CD4-positive, CD25-positive, alpha-beta regulatory T cell (primary cell): ENCODE results near the gene SLC22A17. TPM values are rescaled to one million over a fixed set of nuclear protein-coding genes. Genes with fewer than 3 reads are reported as not detected.

ENCODE experiments used
- ATAC-seq, 2 donors: fragments of 150-1000 bp; cut with Tn5 transposase; one replicate each; pipeline ENCODE4 v1.10.0; 2021; ENCODE audit warnings: low read depth in 2 of 2, moderate number of reproducible peaks in 2 of 2, moderate library complexity in 1 of 2
- DNase-seq, 3 donors: peaks; one replicate each; pipeline versions ENCODE4 v3.0.0 to v3.0.0-alpha.2; 2012 to 2022; ENCODE audit warnings: mixed read lengths in 1 of 3
- H3K27ac ChIP-seq: one replicate; pipeline ENCODE4 v1.7.0; 2013; ENCODE audit warnings: mild to moderate bottlenecking, low read length; ENCODE audit not compliant: insufficient read depth, poor library complexity, severe bottlenecking
- H3K27me3 ChIP-seq: one replicate; pipeline ENCODE4 v1.7.0; 2013; ENCODE audit warnings: low read length; ENCODE audit not compliant: control insufficient read depth, insufficient read depth
- H3K36me3 ChIP-seq: one replicate; pipeline ENCODE4 v1.7.0; 2013; ENCODE audit warnings: mild to moderate bottlenecking, low read length, moderate library complexity; ENCODE audit not compliant: control insufficient read depth, insufficient read depth
- H3K4me1 ChIP-seq: 2 replicates; pipeline ENCODE4 v1.7.0; 2013; ENCODE audit warnings: mild to moderate bottlenecking, low read length; ENCODE audit not compliant: insufficient read depth, control insufficient read depth, poor library complexity, severe bottlenecking
- H3K4me3 ChIP-seq: one replicate; pipeline ENCODE4 v1.7.0; 2013; ENCODE audit warnings: low read depth, mild to moderate bottlenecking, low read length, moderate library complexity
- H3K9me3 ChIP-seq, 2 experiments: 1 replicate in 1 of 2; 2 replicates in 1 of 2; pipeline ENCODE4 v1.7.0; 2013; ENCODE audit warnings: low read length in 2 of 2, mild to moderate bottlenecking in 1 of 2, moderate library complexity in 1 of 2; ENCODE audit not compliant: control insufficient read depth in 2 of 2
- H3K27ac Mint-ChIP-seq, 3 donors: one replicate each; pipeline ENCODE4 v1.8.0; 2020 to 2022; ENCODE audit warnings: mild to moderate bottlenecking in 3 of 3, mixed read lengths in 3 of 3, moderate library complexity in 2 of 3
- H3K27me3 Mint-ChIP-seq: one replicate; pipeline ENCODE4 v1.8.0; 2022; ENCODE audit warnings: mild to moderate bottlenecking, mixed read lengths
- H3K36me3 Mint-ChIP-seq: one replicate; pipeline ENCODE4 v1.8.0; 2020; ENCODE audit warnings: mixed read lengths
- H3K4me1 Mint-ChIP-seq, 4 donors: one replicate each; pipeline ENCODE4 v1.8.0; 2020 to 2022; ENCODE audit warnings: mixed read lengths in 4 of 4, mild to moderate bottlenecking in 1 of 4
- H3K4me3 Mint-ChIP-seq, 4 donors: one replicate each; pipeline ENCODE4 v1.8.0; 2020 to 2022; ENCODE audit warnings: mild to moderate bottlenecking in 4 of 4, mixed read lengths in 4 of 4, moderate library complexity in 3 of 4
- H3K9me3 Mint-ChIP-seq, 7 donors: one replicate each; pipeline ENCODE4 v1.8.0; 2020 to 2022; ENCODE audit warnings: mixed read lengths in 7 of 7, mild to moderate bottlenecking in 3 of 7, moderate library complexity in 2 of 7
- polyA plus RNA-seq, 4 donors: library from polyadenylated mRNA; unstranded; fragments of 300-500 nt; fragmentation: Illumina TruSeq; gene quantifications; one replicate each; pipeline ENCODE4 v1.2.3, GENCODE V29; 2021
- total RNA-seq: library from RNA; stranded (reverse); gene quantifications from one replicate; pipeline ENCODE4 v1.2.3, GENCODE V29; 2022

SLC22A17 gene
- total and polyA plus RNA-seq, 5 donors from 2014 or later, result 0.94 to 3.2 (median 2.3) TPM

GRCh38 chr14:23316300-23316699 is 36.4 kb downstream of the SLC22A17 start:
- Mint-ChIP-seq H3K4me1 (peaks cover 0 to 17% (median 4%) of the 10 kb centered on the region in 4 donors), H3K9me3 (no peaks in the 10 kb centered on the region)
- H3K9me3 ChIP-seq, result no peaks in the 10 kb centered on the region

GRCh38 chr14:23310546-23310945 is 42.1 kb downstream of the SLC22A17 start:
- Mint-ChIP-seq H3K4me3 (peak overlapping the region in 1 of 4 donors; percentile 5), H3K27me3 (peaks cover 49% of the 10 kb centered on the region), H3K27ac (no peak overlapping the region), H3K9me3 (peaks cover 0 to 1% (median 0%) of the 10 kb centered on the region in 7 donors), H3K4me1 (peaks cover 0 to 3% (median 0%) of the 10 kb centered on the region in 4 donors), H3K36me3 (peaks cover 5% of the 10 kb centered on the region)
- Histone ChIP-seq H3K27ac (no peak overlapping the region), H3K27me3 (peaks cover 8% of the 10 kb centered on the region), H3K4me3 (no peak overlapping the region), H3K36me3 (no peaks in the 10 kb centered on the region), H3K9me3 (no peaks in the 10 kb centered on the region), H3K4me1 (no peaks in the 10 kb centered on the region)
- no peak for DNase-seq
- ATAC-seq, result no peak

More at GRCh38 chr14:23316300-23316699, 36.4 kb downstream of the SLC22A17 start:
- Histone ChIP-seq H3K36me3 (no peaks in the 10 kb centered on the region), H3K27ac (no peak overlapping the region), H3K27me3 (peaks cover 4% of the 10 kb centered on the region), H3K4me3 (no peak overlapping the region), H3K4me1 (peaks cover 5% of the 10 kb centered on the region)
- Mint-ChIP-seq H3K27ac (no peak overlapping the region), H3K27me3 (peaks cover 14% of the 10 kb centered on the region), H3K36me3 (peaks cover 3% of the 10 kb centered on the region), H3K4me3 (no peak overlapping the region)
- ATAC-seq (no peak), DNase-seq (no peak)

GRCh38 chr14:23308721-23309445 is 43.8 kb downstream of the SLC22A17 start:
- Mint-ChIP-seq H3K27ac (no peak overlapping the region), H3K4me3 (no peak overlapping the region), H3K27me3 (peaks cover 59% of the 10 kb centered on the region), H3K36me3 (peaks cover 5% of the 10 kb centered on the region), H3K9me3 (peaks cover 0 to 1% (median 0%) of the 10 kb centered on the region in 7 donors), H3K4me1 (peaks cover 0 to 3% (median 0%) of the 10 kb centered on the region in 4 donors)
- ATAC-seq (no peak), DNase-seq (no peak)
- H3K4me1 ChIP-seq, result no peaks in the 10 kb centered on the region
- H3K27me3 ChIP-seq, result peaks cover 8% of the 10 kb centered on the region
- H3K27ac ChIP-seq, result no peak overlapping the region
- H3K9me3 ChIP-seq, result no peaks in the 10 kb centered on the region
- H3K4me3 ChIP-seq, result no peak overlapping the region
- H3K36me3 ChIP-seq, result no peaks in the 10 kb centered on the region

DNA sequence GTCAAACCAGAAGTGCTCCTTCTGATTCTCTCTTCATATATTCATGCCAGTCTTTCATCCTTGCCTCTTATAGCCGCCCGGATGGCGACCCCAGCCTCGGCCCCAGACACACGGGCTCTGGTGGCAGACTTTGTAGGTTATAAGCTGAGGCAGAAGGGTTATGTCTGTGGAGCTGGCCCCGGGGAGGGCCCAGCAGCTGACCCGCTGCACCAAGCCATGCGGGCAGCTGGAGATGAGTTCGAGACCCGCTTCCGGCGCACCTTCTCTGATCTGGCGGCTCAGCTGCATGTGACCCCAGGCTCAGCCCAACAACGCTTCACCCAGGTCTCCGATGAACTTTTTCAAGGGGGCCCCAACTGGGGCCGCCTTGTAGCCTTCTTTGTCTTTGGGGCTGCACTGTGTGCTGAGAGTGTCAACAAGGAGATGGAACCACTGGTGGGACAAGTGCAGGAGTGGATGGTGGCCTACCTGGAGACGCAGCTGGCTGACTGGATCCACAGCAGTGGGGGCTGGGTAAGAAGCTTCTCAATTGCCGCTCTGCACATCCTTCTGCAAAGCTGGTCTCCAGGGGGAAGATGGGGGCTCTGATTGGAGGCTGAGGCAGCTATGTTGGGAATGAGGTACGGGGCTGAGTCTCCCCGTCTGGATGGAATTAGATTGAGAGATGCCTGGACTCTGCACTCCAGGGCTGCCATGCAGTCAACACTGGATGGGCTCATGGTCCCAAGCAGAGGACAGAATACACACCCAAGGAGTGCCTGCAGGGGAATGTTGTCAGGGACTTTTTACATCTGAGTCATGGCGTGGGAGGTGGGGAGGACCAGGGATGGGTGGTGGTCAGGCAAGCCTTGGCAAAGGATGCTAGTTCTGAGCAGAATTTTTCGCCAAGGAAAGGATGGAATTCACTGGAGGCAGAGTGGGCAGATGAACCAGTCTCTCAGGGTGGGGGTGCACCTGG is 44.7 kb downstream of the SLC22A17 start:
- Histone ChIP-seq H3K4me1 (peaks cover 5% of the 10 kb centered on the region), H3K9me3 (no peaks in the 10 kb centered on the region), H3K27ac (no peak overlapping the region), H3K4me3 (no peak overlapping the region), H3K27me3 (peaks cover 8% of the 10 kb centered on the region), H3K36me3 (no peaks in the 10 kb centered on the region)
- no peak overlapping the region for H3K27ac Mint-ChIP-seq
- H3K4me3 Mint-ChIP-seq, result peak overlapping the region in 2 of 4 donors; percentile 7 to 77
- H3K27me3 Mint-ChIP-seq, result peaks cover 61% of the 10 kb centered on the region
- H3K9me3 Mint-ChIP-seq, result peaks cover 0 to 1% (median 0%) of the 10 kb centered on the region in 7 donors
- H3K36me3 Mint-ChIP-seq, result peaks cover 5% of the 10 kb centered on the region
- no peak for ATAC-seq
- no peak for DNase-seq
- peaks cover 0 to 3% (median 2%) of the 10 kb centered on the region in 4 donors for H3K4me1 Mint-ChIP-seq

DNA sequence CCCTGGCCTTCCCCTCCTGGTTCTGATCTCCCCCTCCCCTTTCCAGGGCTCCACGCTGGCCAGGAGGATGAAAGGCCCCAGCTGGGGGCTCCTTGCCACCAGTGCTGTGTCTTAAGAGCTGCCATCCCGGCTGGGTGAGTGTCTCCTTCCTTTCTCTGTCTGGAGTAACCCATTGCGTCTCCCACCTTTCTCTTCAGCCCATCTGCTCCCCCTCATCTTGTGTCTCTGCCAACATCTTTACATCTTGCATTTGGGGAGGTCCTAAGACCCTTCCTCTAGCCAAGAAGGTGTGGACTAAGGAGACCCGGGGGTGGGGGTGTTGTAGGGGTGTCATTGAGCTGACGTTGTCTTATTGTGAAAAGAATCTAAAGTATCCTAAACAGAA is 45.5 kb downstream of the SLC22A17 start:
- Histone ChIP-seq H3K36me3 (no peaks in the 10 kb centered on the region), H3K9me3 (no peaks in the 10 kb centered on the region), H3K4me3 (no peak overlapping the region), H3K4me1 (peaks cover 13% of the 10 kb centered on the region), H3K27ac (no peak overlapping the region), H3K27me3 (peaks cover 8% of the 10 kb centered on the region)
- no peak for DNase-seq
- Mint-ChIP-seq H3K27me3 (peaks cover 60% of the 10 kb centered on the region), H3K9me3 (peaks cover 0 to 1% (median 0%) of the 10 kb centered on the region in 7 donors), H3K36me3 (peaks cover 5% of the 10 kb centered on the region), H3K4me1 (peaks cover 0 to 6% (median 3%) of the 10 kb centered on the region in 4 donors), H3K27ac (no peak overlapping the region), H3K4me3 (peak overlapping the region in 1 of 4 donors; percentile 77)
- ATAC-seq, result no peak

DNA sequence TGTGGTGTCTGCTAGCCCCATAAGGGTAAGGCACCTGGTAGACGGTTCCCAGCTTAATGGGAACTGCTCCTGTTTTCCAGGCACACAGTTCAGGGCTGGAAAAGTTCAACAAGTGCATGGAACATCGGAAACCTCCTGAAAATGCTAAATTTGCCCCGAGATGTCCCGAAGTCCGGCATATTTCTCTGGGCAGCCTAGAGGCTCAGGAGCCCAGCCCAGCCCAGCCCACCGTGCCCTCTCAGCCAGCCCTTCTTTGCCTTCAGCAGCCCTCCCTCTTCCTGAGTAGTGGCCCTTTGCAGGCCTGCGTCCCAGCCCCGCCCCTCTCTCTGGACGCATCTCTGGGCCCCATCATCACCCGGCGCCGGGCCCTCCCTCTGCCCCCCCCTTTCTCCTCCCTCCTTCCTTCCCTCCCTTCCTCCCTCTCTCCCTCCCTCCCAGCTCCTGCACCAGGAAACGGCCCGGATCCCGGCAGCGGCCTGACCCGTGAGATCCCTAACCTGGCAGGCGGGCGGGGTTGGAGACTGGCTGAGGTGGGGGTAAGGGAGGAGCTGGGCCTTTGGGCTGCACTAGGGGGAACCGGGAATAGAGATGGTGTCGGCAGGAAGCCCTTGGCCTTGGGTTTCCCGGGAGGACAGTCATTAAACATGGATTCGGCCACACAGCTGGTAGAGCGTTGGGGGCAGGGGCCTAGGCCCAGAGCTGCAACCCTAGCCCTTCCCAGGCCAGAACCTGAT is 46.1 kb downstream of the SLC22A17 start, which contains the start of gene BCL2L2:
TSS of gene BCL2L2 (plus strand) at position 422 of the 734 bp plus-strand sequence. CDS start 935 bp downstream, outside the sequence.
- ATAC-seq (no peak), DNase-seq (no peak)
- Mint-ChIP-seq H3K4me1 (peaks cover 0 to 6% (median 3%) of the 10 kb centered on the region in 4 donors), H3K36me3 (peaks cover 5% of the 10 kb centered on the region), H3K27ac (peak within 1 kb of the TSS in 1 of 3 donors; percentile 63), H3K27me3 (peaks cover 57% of the 10 kb centered on the region), H3K4me3 (peak within 1 kb of the TSS in 2 of 4 donors; percentile 7 to 77), H3K9me3 (peaks cover 0 to 1% (median 0%) of the 10 kb centered on the region in 7 donors)
- Histone ChIP-seq H3K4me3 (no peak within 1 kb of the TSS), H3K4me1 (peaks cover 18% of the 10 kb centered on the region), H3K36me3 (no peaks in the 10 kb centered on the region), H3K9me3 (no peaks in the 10 kb centered on the region), H3K27ac (peak within 1 kb of the TSS; percentile 14), H3K27me3 (peaks cover 4% of the 10 kb centered on the region)
